Cardiac muscle cell (in vitro differentiated cells and primary cell): ENCODE results near the gene UBL7. TPM values are rescaled to one million over a fixed set of nuclear protein-coding genes. Genes with fewer than 3 reads are reported as not detected.
"Not testable (repeated sequence)": the region's sequence is repeated elsewhere in the genome, so short reads cannot be mapped to it uniquely, and the experiment has no call there.

Experiments
- DNase-seq, 2 donors: peaks; one replicate each; pipeline versions ENCODE4 v3.0.0 to v3.0.0-alpha.2; 2010 to 2017; ENCODE audit warnings: low read depth in 1 of 2, low spot score in 1 of 2
- H3K27ac ChIP-seq: fragments of 200-600 bp; sonication (generic); 2 replicates; pipeline ENCODE4 v1.5.1; 2016
- H3K27me3 ChIP-seq: fragments of 200-600 bp; sonication (generic); 2 replicates; pipeline ENCODE4 v1.6.0; 2016; ENCODE audit warnings: control low read depth
- H3K36me3 ChIP-seq: fragments of 200-600 bp; sonication (generic); 2 replicates; pipeline ENCODE4 v1.5.1; 2016; ENCODE audit warnings: control low read depth
- H3K4me1 ChIP-seq: fragments of 200-600 bp; sonication (generic); 2 replicates; pipeline ENCODE4 v1.8.1; 2017; ENCODE audit warnings: low read depth, mild to moderate bottlenecking, mixed run types
- H3K4me3 ChIP-seq: fragments of 200-600 bp; sonication (generic); 2 replicates; pipeline ENCODE4 v1.5.1; 2016; ENCODE audit warnings: mild to moderate bottlenecking
- H3K9me3 ChIP-seq: fragments of 200-600 bp; sonication (generic); 2 replicates; pipeline ENCODE4 v1.5.1; 2017; ENCODE audit warnings: low read depth, mild to moderate bottlenecking, control low read depth
- CTCF ChIP-seq: IDR thresholded peaks from 2 replicates; pipeline ENCODE4 v1.5.1; 2012; ENCODE audit warnings: low read depth, mild to moderate bottlenecking, low read length
- polyA plus RNA-seq: library from polyadenylated mRNA; unstranded; fragments of >200 nt; fragmentation: Nextera tagmentation; extraction: Ambion mirVana; gene quantifications from 2 replicates; pipeline ENCODE4 v1.2.1, GENCODE V29; 2016
- total RNA-seq: library from RNA; depleted of rRNA; stranded (reverse); fragments of >200 nt; gene quantifications from 2 replicates; pipeline ENCODE4 v1.2.3, GENCODE V29; 2016

Gene UBL7
- total and polyA plus RNA-seq, 2 experiments from 2014 or later = 74.3 to 135 TPM

GRCh38 chr15:74489518-74490338 is 28.8 kb upstream of the UBL7 start:
- no peaks in the 10 kb centered on the region for H3K4me1 ChIP-seq
- no peaks in the 10 kb centered on the region for H3K36me3 ChIP-seq
- no peaks in the 10 kb centered on the region for H3K27me3 ChIP-seq
- no peak overlapping the region for H3K27ac ChIP-seq
- H3K4me3 ChIP-seq = no peak overlapping the region
- TF ChIP-seq CTCF = peak; percentile 60
- peak; percentile 54 to 66 for DNase-seq
- no peaks in the 10 kb centered on the region for H3K9me3 ChIP-seq

- TF ChIP-seq CTCF = no peak
- H3K4me3 ChIP-seq = no peak overlapping the region
- H3K27ac ChIP-seq = no peak overlapping the region
- no peaks in the 10 kb centered on the region for H3K36me3 ChIP-seq
- H3K9me3 ChIP-seq = no peaks in the 10 kb centered on the region
- H3K4me1 ChIP-seq = no peaks in the 10 kb centered on the region
- DNase-seq = no peak
- H3K27me3 ChIP-seq = no peaks in the 10 kb centered on the region
Observed at GRCh38 chr15:74488776-74489175, 27.8 kb upstream of the UBL7 start.

- H3K27ac ChIP-seq = no peak overlapping the region
- no peaks in the 10 kb centered on the region for H3K27me3 ChIP-seq
- H3K9me3 ChIP-seq = no peaks in the 10 kb centered on the region
- H3K4me3 ChIP-seq = no peak overlapping the region
- DNase-seq = no peak
- no peaks in the 10 kb centered on the region for H3K4me1 ChIP-seq
- H3K36me3 ChIP-seq = no peaks in the 10 kb centered on the region
- TF ChIP-seq CTCF = no peak
Observed at GRCh38 chr15:74482661-74483060, 21.7 kb upstream of the UBL7 start.

- not testable (repeated sequence) for H3K4me3 ChIP-seq, DNase-seq, H3K27ac ChIP-seq, H3K27me3 ChIP-seq, H3K4me1 ChIP-seq, H3K36me3 ChIP-seq, H3K9me3 ChIP-seq
Observed at GRCh38 chr15:74480364-74480763, 19.4 kb upstream of the UBL7 start.

GRCh38 chr15:74471621-74472020 is 10.7 kb upstream of the UBL7 start:
- not testable (repeated sequence) for H3K36me3 ChIP-seq, H3K4me3 ChIP-seq, H3K27ac ChIP-seq, H3K4me1 ChIP-seq, DNase-seq, H3K9me3 ChIP-seq, H3K27me3 ChIP-seq

- no peak for DNase-seq
- no peaks in the 10 kb centered on the region for H3K27me3 ChIP-seq
- no peak for TF ChIP-seq CTCF
- no peak overlapping the region for H3K4me3 ChIP-seq
- H3K27ac ChIP-seq = no peak overlapping the region
- no peaks in the 10 kb centered on the region for H3K36me3 ChIP-seq
- no peaks in the 10 kb centered on the region for H3K4me1 ChIP-seq
- no peaks in the 10 kb centered on the region for H3K9me3 ChIP-seq
Observed at GRCh38 chr15:74470631-74471395, 9.9 kb upstream of the UBL7 start.
